ENCODE data around the gene DRP2.
"Not testable (repeated sequence)": the region's sequence is repeated elsewhere in the genome, so short reads cannot be mapped to it uniquely, and the experiment has no call there.

The DRP2 gene

GRCh38 chrX:101276238-101276637, 56.7 kb downstream of the DRP2 start:
- ChIA-PET POLR2A (no interaction called here), CTCF (no interaction called here)
- no peak for DNase-seq (ENCODE audit: extremely low spot score)
- no peak for TF ChIP-seq BHLHE40 (IDR thresholded peaks at IDR 0.05; ENCODE audit: borderline replicate concordance)
- no peak for TF ChIP-seq SP1 (IDR thresholded peaks at IDR 0.05)
- TF ChIP-seq FOXA1 (IDR thresholded peaks at IDR 0.05), result no peak
- TF ChIP-seq ZNF384 (IDR thresholded peaks at IDR 0.05), result no peak
- TF ChIP-seq NFRKB (IDR thresholded peaks at IDR 0.05), result no peak
- TF ChIP-seq FOXM1 (IDR thresholded peaks at IDR 0.05; ENCODE audit: borderline replicate concordance), result no peak
- no peak for TF ChIP-seq SUZ12 (IDR thresholded peaks at IDR 0.05)
- TF ChIP-seq ELF4 (IDR thresholded peaks at IDR 0.05), result no peak
- TF ChIP-seq FOXK2 (IDR thresholded peaks at IDR 0.05), result no peak
- no peak for TF ChIP-seq CTBP1 (IDR thresholded peaks at IDR 0.05; ENCODE audit: borderline replicate concordance)
- no peak for TF ChIP-seq TARDBP (IDR thresholded peaks at IDR 0.05)
- TF ChIP-seq L3MBTL2 (conservative IDR thresholded peaks at IDR 0.05), result no peak
- TF ChIP-seq ARNT (IDR thresholded peaks at IDR 0.05), result no peak
- no peak for TF ChIP-seq PKNOX1 (IDR thresholded peaks at IDR 0.05)
- TF ChIP-seq HDGF (IDR thresholded peaks at IDR 0.05; ENCODE audit: borderline replicate concordance), result no peak

DNA sequence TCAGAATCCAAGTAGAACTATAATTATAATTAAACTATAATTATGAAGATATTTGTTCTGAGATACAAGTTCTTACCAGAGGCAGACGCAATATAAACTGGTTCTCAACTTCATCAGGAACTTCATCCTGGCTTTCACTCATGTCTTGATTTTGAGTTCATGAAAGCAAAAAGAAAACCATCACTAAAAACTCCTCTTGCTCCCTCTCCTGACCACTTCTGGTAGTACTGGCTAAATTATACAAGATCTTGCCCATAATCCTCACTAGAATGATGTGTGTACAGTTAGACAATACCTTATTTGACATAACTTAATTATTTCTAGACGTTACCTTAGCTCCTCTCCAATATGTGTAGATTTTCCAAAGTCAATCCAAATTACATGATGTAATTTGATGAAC, 67.8 kb downstream of the DRP2 start:
- TF ChIP-seq SP1 (IDR thresholded peaks at IDR 0.05) (no peak), FOXM1 (IDR thresholded peaks at IDR 0.05; ENCODE audit: borderline replicate concordance) (no peak), FOXA1 (IDR thresholded peaks at IDR 0.05) (no peak), ZNF384 (IDR thresholded peaks at IDR 0.05) (no peak), ELF4 (IDR thresholded peaks at IDR 0.05) (no peak), PKNOX1 (IDR thresholded peaks at IDR 0.05) (no peak), L3MBTL2 (conservative IDR thresholded peaks at IDR 0.05) (no peak), HDGF (IDR thresholded peaks at IDR 0.05; ENCODE audit: borderline replicate concordance) (no peak), ARNT (IDR thresholded peaks at IDR 0.05) (no peak), SUZ12 (IDR thresholded peaks at IDR 0.05) (no peak), CTBP1 (IDR thresholded peaks at IDR 0.05; ENCODE audit: borderline replicate concordance) (no peak)
- CTCF ChIA-PET, result interaction anchor here (0.6 to 1.0 kb wide), 2 partner anchors 43 to 392 kb away, joined by 3 to 5 read pairs; no protein-coding TSS in a partner anchor
- POLR2A ChIA-PET, result no interaction called here
- DNase-seq (ENCODE audit: extremely low spot score), result peak; percentile 45

GRCh38 chrX:101290957-101291603, 71.5 kb downstream of the DRP2 start, which contains the start of gene TAF7L:
TAF7L (minus strand) TSS chrX:101291334; CDS start chrX:101287543, 3,791 bp downstream.
- ChIA-PET POLR2A (no interaction called here), CTCF (no interaction called here)
- no peak for DNase-seq (ENCODE audit: extremely low spot score)
- no peak for TF ChIP-seq NFRKB (IDR thresholded peaks at IDR 0.05)
- no peak for TF ChIP-seq FOXA1 (IDR thresholded peaks at IDR 0.05)
- no peak for TF ChIP-seq BHLHE40 (IDR thresholded peaks at IDR 0.05; ENCODE audit: borderline replicate concordance)
- TF ChIP-seq FOXK2 (IDR thresholded peaks at IDR 0.05), result no peak
- no peak for TF ChIP-seq ELF4 (IDR thresholded peaks at IDR 0.05)
- no peak for TF ChIP-seq L3MBTL2 (conservative IDR thresholded peaks at IDR 0.05)
- no peak for TF ChIP-seq ARNT (IDR thresholded peaks at IDR 0.05)
- TF ChIP-seq CTBP1 (IDR thresholded peaks at IDR 0.05; ENCODE audit: borderline replicate concordance), result no peak
- TF ChIP-seq ZNF384 (IDR thresholded peaks at IDR 0.05), result no peak

DNA sequence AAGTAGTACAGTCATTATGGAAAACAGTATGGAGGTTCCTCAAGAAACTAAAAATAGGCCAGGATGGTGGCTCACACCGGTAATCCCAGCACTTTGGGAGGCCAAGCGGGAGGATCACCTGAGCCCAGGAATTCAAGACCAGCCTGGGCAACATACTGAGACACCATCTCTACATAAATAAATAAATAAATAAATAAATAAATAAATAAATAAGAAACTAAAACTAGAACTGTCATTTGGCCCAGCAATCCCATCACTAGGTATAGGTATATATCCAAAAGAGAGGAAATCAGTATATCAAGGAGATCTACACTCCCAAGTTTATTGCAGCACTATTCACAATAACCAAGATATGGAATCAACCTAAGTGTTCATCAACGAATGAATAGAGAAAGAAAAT, 76.0 kb downstream of the DRP2 start:
- CTCF ChIA-PET; DNase-seq (ENCODE audit: extremely low spot score); POLR2A ChIA-PET: not testable (repeated sequence)

DNA sequence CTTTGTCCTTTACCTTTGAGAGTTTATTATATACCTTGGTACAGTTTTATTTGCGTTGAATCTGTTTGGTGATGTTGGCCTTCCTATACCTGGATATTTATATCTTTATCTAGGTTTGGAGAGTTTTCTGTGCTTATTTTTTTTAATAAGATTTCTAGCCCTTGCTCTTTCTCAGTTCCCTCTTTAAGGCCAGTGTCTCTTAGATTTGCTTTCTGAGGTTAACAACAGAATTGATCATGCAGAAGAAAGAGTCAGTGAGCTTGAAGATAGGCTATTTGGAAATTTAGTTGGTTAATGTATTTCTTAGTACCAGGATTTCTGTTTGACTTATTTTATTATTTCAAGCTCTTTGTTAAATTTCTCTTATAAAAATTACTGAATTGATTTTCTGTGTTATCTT, 84.2 kb downstream of the DRP2 start:
- ChIA-PET POLR2A (no interaction called here), CTCF (no interaction called here)
- TF ChIP-seq NFRKB (IDR thresholded peaks at IDR 0.05) (no peak), FOXA1 (IDR thresholded peaks at IDR 0.05) (no peak), TARDBP (IDR thresholded peaks at IDR 0.05) (no peak), PKNOX1 (IDR thresholded peaks at IDR 0.05) (no peak), LEF1 (IDR thresholded peaks at IDR 0.05; ENCODE audit: borderline replicate concordance) (no peak), FOXM1 (IDR thresholded peaks at IDR 0.05; ENCODE audit: borderline replicate concordance) (no peak), L3MBTL2 (conservative IDR thresholded peaks at IDR 0.05) (no peak), ARNT (IDR thresholded peaks at IDR 0.05) (no peak), SUZ12 (IDR thresholded peaks at IDR 0.05) (no peak), CTBP1 (IDR thresholded peaks at IDR 0.05; ENCODE audit: borderline replicate concordance) (no peak), SP1 (IDR thresholded peaks at IDR 0.05) (no peak), ZNF384 (IDR thresholded peaks at IDR 0.05) (no peak)
- DNase-seq (ENCODE audit: extremely low spot score), result no peak
